Central memory CD8-positive, alpha-beta T cell (primary cell): ENCODE results near the gene KL.

Experiments used
- ATAC-seq: fragments of 150-1000 bp; cut with Tn5 transposase; replicated peaks from 2 replicates; pipeline ENCODE4 v1.10.0; 2022; ENCODE audit warnings: mild to moderate bottlenecking, moderate FRiP score, moderate number of reproducible peaks; ENCODE audit not compliant: poor library complexity, severe bottlenecking; ENCODE audit errors: extremely low read depth
- DNase-seq, 2 donors: peaks; one replicate each; pipeline ENCODE4 v3.0.0; 2021; ENCODE audit warnings: low spot score in 2 of 2
- H3K27ac Mint-ChIP-seq: one replicate; pipeline ENCODE4 v1.8.0; 2022; ENCODE audit warnings: low read depth, mild to moderate bottlenecking, moderate library complexity, mixed read lengths
- H3K27me3 Mint-ChIP-seq: one replicate; pipeline ENCODE4 v1.8.0; 2022; ENCODE audit warnings: mixed read lengths
- H3K36me3 Mint-ChIP-seq: one replicate; pipeline ENCODE4 v1.8.0; 2022; ENCODE audit warnings: mild to moderate bottlenecking, moderate library complexity, mixed read lengths; ENCODE audit not compliant: insufficient read depth
- H3K4me1 Mint-ChIP-seq: one replicate; pipeline ENCODE4 v1.8.0; 2022; ENCODE audit warnings: mixed read lengths
- H3K4me3 Mint-ChIP-seq: one replicate; pipeline ENCODE4 v1.8.0; 2022; ENCODE audit warnings: mild to moderate bottlenecking, moderate library complexity, mixed read lengths
- H3K9me3 Mint-ChIP-seq: one replicate; pipeline ENCODE4 v1.8.0; 2022; ENCODE audit warnings: mixed read lengths

KL gene

DNA sequence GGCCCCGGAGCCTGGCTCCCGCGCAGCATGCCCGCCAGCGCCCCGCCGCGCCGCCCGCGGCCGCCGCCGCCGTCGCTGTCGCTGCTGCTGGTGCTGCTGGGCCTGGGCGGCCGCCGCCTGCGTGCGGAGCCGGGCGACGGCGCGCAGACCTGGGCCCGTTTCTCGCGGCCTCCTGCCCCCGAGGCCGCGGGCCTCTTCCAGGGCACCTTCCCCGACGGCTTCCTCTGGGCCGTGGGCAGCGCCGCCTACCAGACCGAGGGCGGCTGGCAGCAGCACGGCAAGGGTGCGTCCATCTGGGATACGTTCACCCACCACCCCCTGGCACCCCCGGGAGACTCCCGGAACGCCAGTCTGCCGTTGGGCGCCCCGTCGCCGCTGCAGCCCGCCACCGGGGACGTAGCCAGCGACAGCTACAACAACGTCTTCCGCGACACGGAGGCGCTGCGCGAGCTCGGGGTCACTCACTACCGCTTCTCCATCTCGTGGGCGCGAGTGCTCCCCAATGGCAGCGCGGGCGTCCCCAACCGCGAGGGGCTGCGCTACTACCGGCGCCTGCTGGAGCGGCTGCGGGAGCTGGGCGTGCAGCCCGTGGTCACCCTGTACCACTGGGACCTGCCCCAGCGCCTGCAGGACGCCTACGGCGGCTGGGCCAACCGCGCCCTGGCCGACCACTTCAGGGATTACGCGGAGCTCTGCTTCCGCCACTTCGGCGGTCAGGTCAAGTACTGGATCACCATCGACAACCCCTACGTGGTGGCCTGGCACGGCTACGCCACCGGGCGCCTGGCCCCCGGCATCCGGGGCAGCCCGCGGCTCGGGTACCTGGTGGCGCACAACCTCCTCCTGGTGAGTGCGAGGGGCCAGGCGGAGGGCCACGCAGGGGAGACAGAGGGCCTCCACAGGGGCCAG, at the start of gene KL:
TSS of gene KL (plus strand) at position 10 of the 909 bp plus-strand sequence. CDS start at position 28, 18 bp downstream.
- Mint-ChIP-seq H3K27me3 (peaks cover 69% of the 10 kb centered on the region), H3K36me3 (peaks cover 4% of the 10 kb centered on the region), H3K4me1 (peaks cover 13% of the 10 kb centered on the region), H3K27ac (no peak within 1 kb of the TSS), H3K4me3 (peak within 1 kb of the TSS; percentile 66), H3K9me3 (no peaks in the 10 kb centered on the region)
- DNase-seq (no peak), ATAC-seq (no peak)

DNA sequence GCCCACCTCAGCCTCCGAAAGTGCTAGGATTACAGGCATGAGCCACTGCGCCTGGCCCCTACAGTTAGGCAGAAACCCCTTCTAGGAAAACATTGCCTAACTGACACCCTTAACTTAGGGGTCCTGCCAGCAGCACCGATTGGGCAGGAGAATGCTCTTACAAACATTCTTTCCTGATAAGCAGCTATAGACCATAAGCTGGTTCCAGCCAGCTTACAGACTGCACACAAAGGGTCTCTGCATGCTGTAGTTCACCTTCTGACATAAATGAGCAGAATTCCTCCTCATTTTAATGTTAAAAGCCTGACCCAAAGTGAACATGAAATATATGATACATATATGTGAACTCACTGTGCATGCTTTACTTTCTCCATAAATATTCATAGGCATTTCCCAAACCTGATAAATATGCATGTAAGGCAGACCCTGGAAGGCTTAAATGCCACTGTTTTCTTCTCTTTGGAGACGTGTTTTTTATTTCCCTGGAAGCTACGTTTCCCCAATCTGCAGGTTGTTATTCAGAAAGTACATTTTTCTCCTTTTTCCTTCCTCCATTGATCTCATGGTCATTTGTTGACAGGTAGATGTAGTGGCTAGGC, 48.5 kb upstream of the KL start:
- Mint-ChIP-seq H3K27ac (no peak overlapping the region), H3K4me3 (no peak overlapping the region), H3K36me3 (no peaks in the 10 kb centered on the region), H3K4me1 (no peaks in the 10 kb centered on the region), H3K27me3 (no peaks in the 10 kb centered on the region), H3K9me3 (no peaks in the 10 kb centered on the region)
- DNase-seq (no peak), ATAC-seq (no peak)

DNA sequence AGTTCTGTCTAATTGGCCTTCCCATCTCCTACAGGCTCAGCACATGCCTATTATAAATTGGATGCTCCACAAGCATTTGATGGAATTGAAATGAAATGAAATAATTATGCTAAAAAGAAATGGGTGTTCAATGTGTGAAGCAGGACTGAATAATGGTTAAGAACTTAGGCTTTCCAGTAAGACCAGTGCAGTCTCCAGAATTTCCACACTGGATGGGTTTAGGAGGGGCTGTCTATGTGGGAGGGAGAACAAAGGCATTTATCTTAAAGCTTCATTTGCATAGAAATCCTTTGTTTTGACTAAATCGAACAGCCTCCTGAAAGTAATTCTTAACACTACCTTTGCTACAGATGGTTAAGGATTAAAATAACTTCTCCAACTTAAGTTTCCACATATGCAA, 47.9 kb upstream of the KL start:
- H3K4me1 Mint-ChIP-seq: no peaks in the 10 kb centered on the region
- H3K9me3 Mint-ChIP-seq: no peaks in the 10 kb centered on the region
- ATAC-seq (no peak), DNase-seq (no peak)
- H3K4me3 Mint-ChIP-seq: no peak overlapping the region
- no peaks in the 10 kb centered on the region for H3K36me3 Mint-ChIP-seq
- no peaks in the 10 kb centered on the region for H3K27me3 Mint-ChIP-seq
- H3K27ac Mint-ChIP-seq: no peak overlapping the region

DNA sequence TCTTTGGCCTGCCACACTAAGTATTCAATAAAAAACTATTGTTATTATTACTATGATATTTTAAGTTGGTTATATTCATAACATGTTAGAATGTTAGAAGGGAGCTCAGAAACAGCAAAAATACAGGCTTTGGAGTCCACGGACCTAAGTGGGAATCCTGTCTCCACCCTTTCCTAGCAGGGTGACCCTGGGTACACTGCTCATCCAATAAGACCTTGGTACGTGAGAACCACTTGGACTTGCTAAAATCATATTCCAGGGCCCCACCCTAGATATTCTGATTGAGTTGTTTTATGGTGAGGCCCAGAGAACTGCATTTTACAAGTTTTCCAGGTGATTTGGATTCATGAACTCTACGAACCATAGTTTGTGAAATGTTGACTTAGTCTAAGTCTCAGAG, 47.4 kb upstream of the KL start:
- no peak overlapping the region for H3K27ac Mint-ChIP-seq
- H3K36me3 Mint-ChIP-seq: no peaks in the 10 kb centered on the region

DNA sequence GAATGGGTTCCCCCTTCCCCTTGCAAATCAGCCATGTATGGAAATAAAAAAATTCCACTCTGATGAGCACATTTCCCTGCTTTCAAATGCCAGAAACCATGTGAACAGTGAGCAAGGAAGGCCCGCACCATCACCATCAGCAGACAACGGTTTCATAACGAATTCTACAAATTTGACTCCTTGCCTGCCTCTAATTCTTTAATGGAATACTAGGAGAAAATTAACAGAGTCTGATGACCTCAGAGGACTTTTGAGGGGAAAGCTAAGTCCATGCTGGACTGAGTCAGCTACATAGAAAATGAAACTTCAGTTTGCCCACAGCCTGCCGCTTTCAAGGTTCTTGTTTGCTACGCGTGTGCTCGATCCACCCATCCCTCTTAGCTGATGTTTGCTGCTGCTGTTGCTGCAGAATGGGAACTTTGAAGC, 46.7 kb upstream of the KL start:
- H3K27me3 Mint-ChIP-seq: no peaks in the 10 kb centered on the region
- ATAC-seq (no peak), DNase-seq (no peak)
- H3K27ac Mint-ChIP-seq: no peak overlapping the region
- no peak overlapping the region for H3K4me3 Mint-ChIP-seq
- no peaks in the 10 kb centered on the region for H3K9me3 Mint-ChIP-seq
- no peaks in the 10 kb centered on the region for H3K36me3 Mint-ChIP-seq
- no peaks in the 10 kb centered on the region for H3K4me1 Mint-ChIP-seq

More for the DNA sequence above, 47.4 kb upstream of the KL start:
- Mint-ChIP-seq H3K4me3 (no peak overlapping the region), H3K9me3 (no peaks in the 10 kb centered on the region), H3K4me1 (no peaks in the 10 kb centered on the region), H3K27me3 (no peaks in the 10 kb centered on the region)
- ATAC-seq (no peak), DNase-seq (no peak)

DNA sequence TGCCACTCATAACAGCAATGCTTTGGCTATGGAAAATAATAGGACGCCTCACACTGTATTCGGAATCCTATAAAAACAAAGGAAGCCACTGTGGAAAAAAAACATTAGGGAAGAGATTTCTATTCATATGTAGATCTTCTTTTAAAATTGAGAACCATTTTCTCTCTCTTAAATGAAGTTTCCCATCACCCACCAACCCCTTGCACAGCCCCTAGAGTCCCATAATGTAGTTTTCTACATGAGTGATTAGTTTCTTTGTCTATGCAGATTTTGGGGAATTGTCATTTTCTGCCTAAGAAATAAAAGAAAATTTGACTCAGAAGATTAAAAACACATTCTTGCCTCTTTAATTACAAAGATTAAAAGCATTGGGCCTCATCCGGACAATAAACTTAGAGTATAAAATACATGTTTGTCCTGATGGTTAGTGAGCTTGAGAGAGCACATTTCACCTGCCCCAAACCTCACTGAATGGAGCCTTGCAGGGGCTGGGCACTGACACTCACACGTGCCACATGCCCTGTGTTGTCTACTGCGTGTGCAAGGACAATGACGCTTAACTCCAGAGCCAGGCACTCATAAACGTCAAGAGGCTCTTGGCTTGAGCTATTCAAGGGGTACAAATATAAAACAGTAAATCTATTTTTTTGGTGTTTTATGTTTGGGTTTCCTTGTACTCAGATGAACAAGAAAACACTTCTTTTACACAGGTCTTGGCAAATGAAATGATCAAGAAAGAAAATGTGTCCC, 40.0 kb upstream of the KL start:
- H3K4me1 Mint-ChIP-seq: no peaks in the 10 kb centered on the region
- no peaks in the 10 kb centered on the region for H3K27me3 Mint-ChIP-seq
- H3K27ac Mint-ChIP-seq: no peak overlapping the region
- DNase-seq (no peak), ATAC-seq (no peak)
- H3K4me3 Mint-ChIP-seq: no peak overlapping the region
- no peaks in the 10 kb centered on the region for H3K36me3 Mint-ChIP-seq
- no peaks in the 10 kb centered on the region for H3K9me3 Mint-ChIP-seq

DNA sequence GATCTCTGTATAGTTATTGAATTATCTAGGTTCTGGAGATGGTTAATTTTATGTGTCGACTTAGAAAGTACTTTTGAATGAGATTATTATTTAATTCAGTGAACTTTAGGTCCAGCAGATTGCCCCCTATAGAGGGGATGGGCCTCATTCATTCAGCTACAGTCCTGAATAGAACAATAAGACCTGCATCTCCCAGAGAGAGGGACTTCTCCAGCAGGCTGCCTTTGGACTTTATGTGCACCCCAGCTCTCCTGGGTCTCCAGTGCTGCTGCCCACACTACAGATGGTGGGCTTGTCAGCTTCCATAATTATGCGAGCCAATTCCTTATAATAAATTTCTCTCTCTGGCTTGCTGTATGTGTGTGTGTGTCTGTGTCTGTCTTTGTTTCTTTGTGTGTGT, 39.3 kb upstream of the KL start:
- DNase-seq: no peak

DNA sequence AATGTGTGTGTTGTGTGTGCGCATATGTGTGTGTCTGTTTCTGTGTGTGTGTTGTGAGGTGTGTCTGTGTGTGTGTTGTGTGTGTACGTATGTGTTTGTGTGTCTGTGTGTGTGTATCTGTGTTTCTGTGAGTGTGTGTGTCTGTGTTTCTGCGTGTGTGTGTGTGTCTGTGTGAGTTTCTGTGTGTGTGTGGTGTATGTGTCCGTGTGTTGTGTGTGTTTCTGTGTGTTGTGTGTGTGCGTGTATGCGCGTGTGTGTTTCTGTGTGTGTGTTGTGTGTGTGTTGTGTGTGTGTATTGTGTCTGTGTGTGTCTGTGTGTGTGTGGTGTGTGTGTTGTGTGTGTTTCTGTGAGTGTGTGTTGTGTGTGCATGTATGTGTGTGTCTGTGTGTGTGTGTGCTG, 38.9 kb upstream of the KL start:
- Mint-ChIP-seq H3K36me3 (no peaks in the 10 kb centered on the region), H3K4me3 (no peak overlapping the region), H3K4me1 (no peaks in the 10 kb centered on the region), H3K27me3 (no peaks in the 10 kb centered on the region), H3K27ac (no peak overlapping the region), H3K9me3 (no peaks in the 10 kb centered on the region)
- no peak for ATAC-seq
- no peak for DNase-seq

More for the DNA sequence above, 39.3 kb upstream of the KL start:
- ATAC-seq: no peak
- Mint-ChIP-seq H3K4me3 (no peak overlapping the region), H3K27me3 (no peaks in the 10 kb centered on the region), H3K27ac (no peak overlapping the region), H3K4me1 (no peaks in the 10 kb centered on the region), H3K9me3 (no peaks in the 10 kb centered on the region), H3K36me3 (no peaks in the 10 kb centered on the region)

DNA sequence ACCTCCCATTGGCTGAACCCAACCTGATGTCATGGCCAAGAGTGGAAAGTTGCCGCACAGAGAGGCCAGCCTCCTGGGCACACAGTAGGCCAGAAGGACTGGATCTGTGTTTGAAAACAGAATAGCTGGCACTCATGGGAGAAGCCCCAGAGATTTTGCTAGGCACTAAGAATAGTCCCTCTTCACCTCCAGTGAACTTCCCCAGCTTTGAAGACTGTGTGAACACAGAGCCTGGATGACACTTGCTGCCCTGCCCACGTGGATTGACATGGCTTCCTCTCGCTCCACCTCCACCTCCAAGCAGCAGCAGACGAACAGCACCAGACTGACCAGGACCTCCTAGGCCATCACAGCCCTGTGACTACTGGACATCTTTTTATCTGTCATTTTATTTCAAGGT, 37.9 kb upstream of the KL start:
- Mint-ChIP-seq H3K27ac (no peak overlapping the region), H3K27me3 (no peaks in the 10 kb centered on the region), H3K4me1 (no peaks in the 10 kb centered on the region), H3K4me3 (no peak overlapping the region), H3K9me3 (no peaks in the 10 kb centered on the region), H3K36me3 (no peaks in the 10 kb centered on the region)
- no peak for DNase-seq
- no peak for ATAC-seq

DNA sequence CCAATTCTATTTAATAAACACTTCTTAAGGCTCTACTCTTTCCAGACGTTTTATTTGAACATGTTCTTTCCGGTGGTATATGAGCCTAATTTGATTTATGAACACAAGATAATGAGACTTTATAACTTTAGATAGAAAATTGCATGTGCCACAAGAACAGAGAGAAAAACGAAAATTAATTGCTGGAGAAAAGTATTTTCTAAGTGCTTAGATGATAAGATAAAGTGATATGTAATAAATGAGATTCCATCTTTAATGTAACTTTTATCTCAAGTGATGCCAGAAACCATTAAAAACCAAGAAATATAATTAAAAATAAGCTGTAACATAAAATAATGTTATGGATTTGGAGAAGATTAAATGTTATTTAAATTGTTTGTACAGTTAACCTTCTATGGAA, 33.2 kb upstream of the KL start:
- Mint-ChIP-seq H3K27ac (no peak overlapping the region), H3K36me3 (no peaks in the 10 kb centered on the region), H3K4me3 (no peak overlapping the region), H3K27me3 (peaks cover 10% of the 10 kb centered on the region), H3K9me3 (peaks cover 5% of the 10 kb centered on the region), H3K4me1 (no peaks in the 10 kb centered on the region)
- no peak for DNase-seq
- ATAC-seq: no peak

DNA sequence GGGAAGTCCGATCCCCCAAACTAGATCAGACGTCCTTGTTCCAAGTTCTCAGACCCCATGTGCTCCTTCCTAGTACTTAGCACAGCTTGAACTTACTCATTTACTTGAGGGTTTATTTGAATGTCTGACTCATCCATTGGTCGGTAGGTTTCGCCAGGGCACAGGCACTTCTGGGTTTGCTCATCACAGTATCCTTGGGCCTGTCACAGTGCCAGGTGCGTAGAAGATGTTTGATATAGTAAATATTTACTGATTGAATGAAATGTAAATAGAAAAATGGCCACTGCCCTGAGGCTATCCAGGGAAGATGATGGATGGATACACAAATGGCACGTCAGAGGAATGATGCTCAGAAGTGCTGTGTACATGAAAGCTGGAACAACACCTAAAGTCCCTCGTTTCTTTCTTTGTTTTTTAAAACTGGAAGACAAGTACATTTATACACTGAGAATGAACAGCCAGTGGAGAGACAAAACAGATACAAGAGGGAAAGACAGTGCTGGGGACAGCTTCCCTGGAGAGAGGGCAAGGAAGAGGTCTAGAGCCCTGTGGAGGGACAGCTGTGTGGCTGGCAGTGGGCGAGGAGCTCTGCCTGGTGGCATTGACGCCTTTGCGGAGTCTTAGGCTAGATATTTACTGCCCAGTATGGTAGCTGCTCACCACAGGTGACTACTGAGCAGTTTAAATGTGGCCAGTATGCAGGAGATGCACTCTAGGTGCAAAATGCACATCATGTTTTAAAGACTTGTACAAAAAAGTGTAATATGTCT, 31.2 kb upstream of the KL start:
- Mint-ChIP-seq H3K9me3 (peaks cover 5% of the 10 kb centered on the region), H3K27me3 (peaks cover 10% of the 10 kb centered on the region), H3K4me1 (no peaks in the 10 kb centered on the region), H3K4me3 (no peak overlapping the region), H3K27ac (no peak overlapping the region), H3K36me3 (no peaks in the 10 kb centered on the region)
- DNase-seq: no peak
- no peak for ATAC-seq

DNA sequence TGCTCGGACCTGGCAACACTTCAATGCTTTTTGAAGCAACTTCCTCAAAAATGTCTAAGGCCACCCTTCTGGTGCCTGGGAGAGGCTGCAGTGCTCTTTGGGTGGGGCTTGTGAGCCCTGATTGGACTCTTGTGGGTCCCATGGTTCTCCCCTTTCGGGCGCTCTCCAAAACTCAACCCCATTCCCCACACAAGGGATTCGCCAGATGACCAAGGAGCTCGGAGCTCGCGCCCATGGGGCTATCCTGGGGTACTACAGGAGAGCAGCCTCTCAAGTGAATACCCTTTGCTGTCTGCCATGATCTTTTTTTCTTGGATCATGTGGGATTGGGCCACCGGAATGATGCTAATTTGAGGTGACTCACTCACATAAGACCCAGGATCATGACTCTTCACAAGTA, 29.7 kb upstream of the KL start:
- ATAC-seq: no peak
- no peaks in the 10 kb centered on the region for H3K36me3 Mint-ChIP-seq
- no peak overlapping the region for H3K27ac Mint-ChIP-seq
- peaks cover 5% of the 10 kb centered on the region for H3K9me3 Mint-ChIP-seq
- no peaks in the 10 kb centered on the region for H3K4me1 Mint-ChIP-seq
- DNase-seq: no peak
- no peak overlapping the region for H3K4me3 Mint-ChIP-seq
- H3K27me3 Mint-ChIP-seq: peaks cover 23% of the 10 kb centered on the region
